OCI-M2 (cell line): Measurements from ENCODE around the gene IL6ST.

ENCODE experiments used
- DNase-seq: peaks from one replicate; lab custom pipeline; 2025; ENCODE audit not compliant: unreplicated experiment; lab: John Stamatoyannopoulos, UW

Gene IL6ST

GRCh38 chr5:55897905-55898304 is 96.9 kb downstream of the IL6ST start:
- no peak for DNase-seq

- no peak for DNase-seq
These were observed 97.4 kb downstream of the IL6ST start for GRCh38 chr5:55897206-55897894.

GRCh38 chr5:55896663-55897062 is 98.1 kb downstream of the IL6ST start:
- no peak for DNase-seq

GRCh38 chr5:55896238-55896637 is 98.5 kb downstream of the IL6ST start:
- DNase-seq = no peak

- no peak for DNase-seq
These were observed 99.4 kb downstream of the IL6ST start for GRCh38 chr5:55895346-55895745.

GRCh38 chr5:55894135-55894534 is 100.6 kb downstream of the IL6ST start:
- DNase-seq = no peak

- DNase-seq = no peak
These were observed 102.3 kb downstream of the IL6ST start for GRCh38 chr5:55892479-55892878.

GRCh38 chr5:55888205-55888604 is 106.6 kb downstream of the IL6ST start:
- DNase-seq = no peak

GRCh38 chr5:55885359-55885758 is 109.4 kb downstream of the IL6ST start:
- no peak for DNase-seq
